Measurements from ENCODE around the gene CD300LD. TPM values are rescaled to one million over a fixed set of nuclear protein-coding genes. Genes with fewer than 3 reads are reported as not detected.

Gene CD300LD
- polyA plus RNA-seq, 2 of the 4 experiments (the other 2 are of a cell fraction) = not detected

Other genes starting within 250 kb of the CD300LD start
- gene BTBD17, start 230.4 kb downstream of the CD300LD start, polyA plus RNA-seq (2011; rRNA removed) = not detected in 2 replicates
- not detected in 3 replicates for gene BTBD17, start 230.4 kb downstream of the CD300LD start, polyA plus RNA-seq (2017; fragmentation: RNase III; extraction: RNeasy Plus Mini Kit Qiagen cat#74134 plus additional on column Dnase treatment)
- gene GPR142, start 224.8 kb downstream of the CD300LD start, polyA plus RNA-seq (2011; rRNA removed) = not detected in 2 replicates
- not detected in 3 replicates for gene GPR142, start 224.8 kb downstream of the CD300LD start, polyA plus RNA-seq (2017; fragmentation: RNase III; extraction: RNeasy Plus Mini Kit Qiagen cat#74134 plus additional on column Dnase treatment)
- 36.5 and 44.2 TPM in 2 replicates for gene GPRC5C, start 160.2 kb downstream of the CD300LD start, polyA plus RNA-seq (2011; rRNA removed)
- gene GPRC5C, start 160.2 kb downstream of the CD300LD start, polyA plus RNA-seq (2017; fragmentation: RNase III; extraction: RNeasy Plus Mini Kit Qiagen cat#74134 plus additional on column Dnase treatment) = 42.4 to 49.2 TPM (median 44.0 TPM) in 3 replicates
- gene CD300A, start 125.6 kb downstream of the CD300LD start, polyA plus RNA-seq (2011; rRNA removed) = not detected in 2 replicates
- gene CD300A, start 125.6 kb downstream of the CD300LD start, polyA plus RNA-seq (2017; fragmentation: RNase III; extraction: RNeasy Plus Mini Kit Qiagen cat#74134 plus additional on column Dnase treatment) = not detected in 3 replicates
- gene CD300LB, start 60.8 kb downstream of the CD300LD start, polyA plus RNA-seq (2011; rRNA removed) = not detected in 2 replicates
- not detected in 3 replicates for gene CD300LB, start 60.8 kb downstream of the CD300LD start, polyA plus RNA-seq (2017; fragmentation: RNase III; extraction: RNeasy Plus Mini Kit Qiagen cat#74134 plus additional on column Dnase treatment)
- gene CD300C, start 46.2 kb downstream of the CD300LD start, polyA plus RNA-seq (2011; rRNA removed) = 0.05 TPM in 1 of 2 replicates, not detected in the other
- gene CD300C, start 46.2 kb downstream of the CD300LD start, polyA plus RNA-seq (2017; fragmentation: RNase III; extraction: RNeasy Plus Mini Kit Qiagen cat#74134 plus additional on column Dnase treatment) = 0.08 TPM in 1 of 3 replicates, not detected in the others
- gene CD300H, start 24.8 kb downstream of the CD300LD start, polyA plus RNA-seq (2011; rRNA removed) = 0.29 TPM in 1 of 2 replicates, not detected in the other
- gene CD300H, start 24.8 kb downstream of the CD300LD start, polyA plus RNA-seq (2017; fragmentation: RNase III; extraction: RNeasy Plus Mini Kit Qiagen cat#74134 plus additional on column Dnase treatment) = 0.37 to 0.50 TPM (median 0.45 TPM) in 3 replicates
- gene CD300E, start 31.5 kb upstream of the CD300LD start, polyA plus RNA-seq (2011; rRNA removed) = not detected in 2 replicates
- gene CD300E, start 31.5 kb upstream of the CD300LD start, polyA plus RNA-seq (2017; fragmentation: RNase III; extraction: RNeasy Plus Mini Kit Qiagen cat#74134 plus additional on column Dnase treatment) = not detected in 3 replicates
- not detected in 2 replicates for gene CD300LF, start 120.6 kb upstream of the CD300LD start, polyA plus RNA-seq (2011; rRNA removed)
- not detected in 3 replicates for gene CD300LF, start 120.6 kb upstream of the CD300LD start, polyA plus RNA-seq (2017; fragmentation: RNase III; extraction: RNeasy Plus Mini Kit Qiagen cat#74134 plus additional on column Dnase treatment)
- gene RAB37, start 145.0 kb upstream of the CD300LD start, polyA plus RNA-seq (2011; rRNA removed) = 15.8 and 18.7 TPM in 2 replicates
- gene RAB37, start 145.0 kb upstream of the CD300LD start, polyA plus RNA-seq (2017; fragmentation: RNase III; extraction: RNeasy Plus Mini Kit Qiagen cat#74134 plus additional on column Dnase treatment) = 1.1 to 2.8 TPM (median 2.4 TPM) in 3 replicates
- 50.2 and 51.5 TPM in 2 replicates for gene NHERF1, start 156.3 kb upstream of the CD300LD start, polyA plus RNA-seq (2011; rRNA removed)
- 34.2 to 41.5 TPM (median 40.8 TPM) in 3 replicates for gene NHERF1, start 156.3 kb upstream of the CD300LD start, polyA plus RNA-seq (2017; fragmentation: RNase III; extraction: RNeasy Plus Mini Kit Qiagen cat#74134 plus additional on column Dnase treatment)
- 42.9 and 43.4 TPM in 2 replicates for gene NAT9, start 184.1 kb upstream of the CD300LD start, polyA plus RNA-seq (2011; rRNA removed)
- 63.7 to 74.3 TPM (median 71.4 TPM) in 3 replicates for gene NAT9, start 184.1 kb upstream of the CD300LD start, polyA plus RNA-seq (2017; fragmentation: RNase III; extraction: RNeasy Plus Mini Kit Qiagen cat#74134 plus additional on column Dnase treatment)

Measured in A549 (cell line).